HG03066 (cell line): ENCODE results near the gene VSTM5.
"Not testable (repeated sequence)": the region's sequence is repeated elsewhere in the genome, so short reads cannot be mapped to it uniquely, and the experiment has no call there.

ENCODE experiments used
- ATAC-seq: cut with Tn5 transposase; IDR thresholded peaks from one replicate; pipeline ENCODE4 v1.9.1; 2021; ENCODE audit warnings: low read depth; ENCODE audit not compliant: unreplicated experiment

Gene VSTM5

DNA sequence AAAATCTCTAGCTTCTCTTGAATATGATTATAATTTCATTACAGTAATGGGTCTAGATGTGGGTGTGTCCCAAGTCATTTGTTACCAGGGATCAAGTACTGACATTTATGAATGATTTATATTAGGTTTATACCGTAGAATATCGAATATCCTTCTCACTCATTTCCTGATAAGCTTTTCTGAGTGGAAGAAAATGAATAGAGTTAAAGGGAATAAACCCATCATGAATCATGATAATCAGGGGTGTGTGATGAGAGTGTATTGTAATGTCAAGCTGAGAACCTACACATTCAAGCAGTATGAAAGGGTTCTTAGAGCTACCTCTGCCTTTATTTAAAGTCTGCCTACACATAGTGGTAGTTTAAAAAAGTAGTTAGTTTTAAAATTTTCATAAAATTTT is 49.1 kb downstream of the VSTM5 start:
- ATAC-seq, result no peak

DNA sequence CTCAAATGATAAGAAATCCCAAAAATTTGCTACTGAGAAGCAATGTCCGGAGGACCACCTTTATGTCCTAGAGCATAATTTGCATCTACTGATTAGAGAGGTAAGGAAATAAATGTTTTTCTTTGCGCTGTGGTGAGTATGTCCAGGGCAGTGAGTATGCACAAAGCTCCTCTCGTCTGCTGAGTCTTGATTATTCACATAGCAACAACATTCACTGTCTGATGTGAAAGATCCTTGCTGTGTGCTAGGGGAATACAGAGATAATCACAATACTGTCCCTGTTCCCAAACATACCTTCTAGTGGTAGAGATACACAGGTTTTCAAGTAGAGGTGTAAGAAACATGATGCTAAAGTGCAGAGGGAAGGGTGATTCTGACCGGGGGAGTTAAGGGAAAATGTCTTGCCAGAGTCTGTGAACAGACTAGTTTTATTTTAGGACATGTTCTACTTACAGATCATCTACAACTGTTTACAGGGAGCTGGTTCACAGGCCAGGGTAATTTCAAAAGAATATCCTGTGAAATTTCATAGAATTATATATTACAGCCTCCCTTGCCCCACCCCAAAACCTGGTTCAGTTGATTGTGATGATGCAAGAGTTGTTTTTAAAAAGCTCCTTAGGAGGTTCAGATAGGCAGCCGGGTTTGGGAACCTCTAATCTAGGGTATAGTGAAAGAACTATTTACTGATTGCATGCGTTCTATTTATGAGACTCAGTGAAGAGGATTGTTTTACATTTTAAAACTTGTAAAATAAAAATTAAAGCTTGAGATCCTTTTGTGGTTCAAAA is 53.8 kb downstream of the VSTM5 start:
- ATAC-seq, result no peak

DNA sequence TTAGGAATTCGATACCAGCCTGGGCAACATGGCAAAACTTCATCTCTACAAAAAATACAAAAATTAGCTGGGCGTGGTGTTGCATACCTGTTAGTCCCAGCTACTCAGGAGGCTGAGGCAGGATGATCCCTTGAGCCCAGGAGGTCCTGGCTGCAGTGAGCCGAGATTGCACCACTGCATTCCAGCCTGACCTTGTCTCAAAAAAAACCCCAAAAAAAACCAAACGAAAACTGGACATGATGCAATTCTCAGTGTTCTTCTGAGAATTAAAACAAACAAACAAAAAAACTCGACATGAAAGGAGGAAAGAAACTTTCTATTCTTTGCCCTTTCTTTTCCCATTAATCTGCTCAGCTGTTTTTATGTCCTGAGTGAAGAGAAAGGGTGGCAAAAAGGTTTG is 58.9 kb downstream of the VSTM5 start:
- ATAC-seq, result no peak

DNA sequence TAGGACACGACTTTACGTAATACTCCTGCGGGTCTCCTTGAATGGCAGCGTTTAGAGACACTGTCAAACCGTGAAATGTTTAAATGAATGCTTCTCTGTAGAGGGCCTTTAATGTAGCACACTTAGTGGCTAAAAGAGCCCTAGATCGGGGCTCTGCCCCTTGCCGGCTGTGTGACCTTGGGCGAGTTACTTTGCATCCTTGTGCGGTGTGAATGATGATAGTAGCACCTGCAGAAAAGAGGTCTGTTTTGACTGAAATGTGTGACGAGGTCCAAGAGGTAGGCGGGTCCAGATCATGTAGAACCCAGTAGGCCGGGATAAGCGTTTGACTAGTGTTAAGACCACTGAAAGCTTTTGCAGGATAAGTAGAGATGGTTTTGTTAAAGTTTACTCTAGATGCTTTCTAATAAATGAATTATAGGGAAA is 65.5 kb downstream of the VSTM5 start:
- peak; percentile 18 for ATAC-seq

DNA sequence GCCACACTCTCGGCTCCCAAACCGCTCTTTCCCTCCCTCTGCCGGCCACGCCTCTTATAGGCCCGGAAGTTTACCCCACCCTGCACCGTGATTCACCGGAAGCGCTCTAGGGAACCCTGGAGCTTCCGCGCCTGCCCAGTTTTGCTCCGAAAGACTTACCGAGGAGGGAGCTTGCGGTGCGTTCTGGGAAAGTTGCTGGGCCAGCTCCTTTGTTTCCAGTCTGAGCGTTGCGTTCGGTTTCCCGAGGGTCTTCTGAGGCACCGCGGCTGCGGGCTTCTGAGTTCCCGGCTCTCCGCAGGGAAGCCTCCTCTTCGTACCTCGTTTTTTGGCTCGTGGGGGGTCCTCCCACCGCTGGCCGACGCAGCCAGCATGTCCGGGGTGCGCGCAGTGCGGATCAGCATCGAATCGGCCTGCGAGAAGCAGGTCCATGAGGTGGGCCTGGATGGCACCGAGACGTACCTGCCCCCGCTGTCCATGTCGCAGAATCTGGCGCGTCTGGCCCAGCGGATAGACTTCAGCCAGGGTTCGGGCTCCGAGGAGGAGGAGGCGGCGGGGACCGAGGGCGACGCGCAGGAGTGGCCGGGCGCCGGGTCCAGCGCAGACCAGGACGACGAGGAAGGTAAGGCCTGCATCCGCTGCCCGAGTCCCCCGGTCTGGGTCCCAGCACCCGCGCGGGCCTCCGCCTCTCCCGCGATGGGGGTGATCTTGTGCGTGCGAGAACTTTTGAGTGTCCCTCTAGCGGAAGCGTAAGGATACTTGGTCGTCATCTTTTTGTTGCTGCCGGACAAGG is 66.1 kb downstream of the VSTM5 start, which contains the start of gene MED17:
MED17 (plus strand) TSS at position 138 of the 790 bp plus-strand sequence; CDS start at position 370, 232 bp downstream.
- peak; percentile 98 for ATAC-seq

DNA sequence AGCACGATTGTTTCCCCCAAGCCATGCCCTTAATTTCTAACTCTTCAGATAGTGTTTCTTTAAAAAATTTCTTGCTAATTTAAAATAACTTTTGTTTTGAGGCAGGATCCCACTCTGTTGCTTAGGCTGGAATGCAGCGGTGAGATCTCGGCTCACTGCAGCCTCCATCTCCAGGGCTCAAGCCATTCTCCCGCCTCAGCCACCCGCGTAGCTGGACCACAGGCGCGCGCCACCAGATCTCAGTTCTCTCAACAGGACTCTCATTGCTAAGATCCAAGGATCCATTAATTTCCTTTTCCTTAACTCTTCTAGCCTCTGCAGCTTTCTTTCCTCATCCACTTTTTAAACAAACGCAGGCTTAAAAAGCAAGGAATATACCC is 66.7 kb downstream of the VSTM5 start:
- peak; percentile 49 for ATAC-seq

DNA sequence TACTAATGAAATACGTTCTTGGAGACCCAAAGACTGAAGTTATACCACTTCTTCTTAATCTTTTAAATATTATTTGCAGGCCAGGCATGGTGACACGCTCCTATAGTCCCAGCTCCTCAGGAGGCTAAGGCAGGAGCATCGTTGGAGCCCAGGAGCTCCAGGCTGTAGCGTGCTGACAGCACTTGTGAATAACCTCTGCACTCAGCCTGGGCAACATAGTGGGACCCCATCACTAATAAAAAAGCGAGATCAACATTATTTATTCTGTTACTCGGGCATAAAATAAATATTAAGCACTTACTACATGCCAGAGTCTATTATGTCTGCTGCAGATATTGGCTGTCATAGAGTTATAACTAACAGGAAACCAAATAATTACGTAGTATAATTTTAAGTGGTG is 67.1 kb downstream of the VSTM5 start:
- ATAC-seq, result no peak

DNA sequence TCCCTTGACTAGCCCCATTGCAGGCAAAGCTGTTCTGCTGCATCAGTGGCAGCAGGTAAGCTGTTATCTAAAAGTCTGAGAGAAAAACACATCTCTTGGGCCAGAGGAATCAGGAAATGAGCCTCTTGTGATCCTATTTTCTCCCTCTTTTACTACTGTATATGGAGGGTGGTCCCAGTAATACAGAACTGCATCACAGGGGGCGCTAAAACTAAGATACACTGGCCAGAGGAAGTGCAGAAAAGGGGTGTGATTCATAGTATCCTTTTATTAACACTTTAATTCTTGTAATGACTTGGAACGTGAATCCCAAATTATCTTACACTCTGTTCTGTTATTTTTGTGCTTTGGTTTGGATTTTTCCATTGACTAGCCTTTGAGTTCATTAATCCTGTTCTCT is 75.1 kb downstream of the VSTM5 start:
- ATAC-seq, result no peak

DNA sequence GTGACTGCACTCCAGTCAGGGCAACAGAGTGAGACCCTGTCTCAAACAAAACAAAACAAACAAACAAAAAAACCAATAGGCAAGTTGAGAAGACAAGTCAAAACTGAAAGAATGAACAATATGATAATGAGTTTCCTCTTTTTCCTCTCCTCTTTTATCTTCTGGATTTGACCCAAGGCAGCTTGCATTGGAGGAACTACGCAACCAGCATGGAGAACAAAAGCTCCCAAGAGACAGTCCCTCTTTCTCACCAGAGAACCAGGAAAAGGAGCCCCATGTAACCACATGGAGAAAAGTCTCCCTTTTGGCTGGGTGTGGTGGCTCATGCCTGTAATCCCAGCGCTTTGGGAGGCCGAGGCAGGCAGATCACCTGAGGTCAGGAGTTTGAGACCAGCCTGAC is 75.9 kb downstream of the VSTM5 start:
- ATAC-seq, result not testable (repeated sequence)

DNA sequence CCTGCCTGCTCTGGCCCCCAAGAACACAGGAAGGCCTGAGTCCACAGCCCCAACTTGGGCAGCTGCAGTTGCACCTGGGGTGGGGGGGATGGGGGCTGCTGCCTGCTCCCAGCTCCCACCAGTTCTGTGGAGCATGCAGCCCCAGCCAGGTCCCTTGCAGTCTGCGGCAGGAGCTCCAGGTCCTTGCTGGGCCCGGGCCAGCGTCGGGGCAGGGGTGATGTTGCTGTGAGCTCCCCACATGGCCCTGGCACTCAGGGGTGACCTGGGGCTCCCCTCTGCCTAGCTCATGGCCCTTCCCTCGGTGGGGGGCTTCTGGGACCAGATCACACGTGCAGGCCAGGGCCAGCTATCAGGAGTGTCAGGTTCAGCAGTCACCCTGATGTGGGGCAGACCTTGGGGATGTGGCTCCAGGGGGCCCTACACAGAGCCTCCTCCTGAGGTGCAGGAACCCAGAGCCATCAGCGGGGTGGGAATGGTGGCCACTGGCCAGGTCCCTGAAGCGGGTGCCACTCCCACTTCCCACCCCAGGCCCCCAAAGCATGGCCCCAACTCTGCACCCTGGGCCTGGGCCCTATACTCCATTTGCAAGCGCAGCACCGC is 76.7 kb downstream of the VSTM5 start:
- ATAC-seq, result no peak

DNA sequence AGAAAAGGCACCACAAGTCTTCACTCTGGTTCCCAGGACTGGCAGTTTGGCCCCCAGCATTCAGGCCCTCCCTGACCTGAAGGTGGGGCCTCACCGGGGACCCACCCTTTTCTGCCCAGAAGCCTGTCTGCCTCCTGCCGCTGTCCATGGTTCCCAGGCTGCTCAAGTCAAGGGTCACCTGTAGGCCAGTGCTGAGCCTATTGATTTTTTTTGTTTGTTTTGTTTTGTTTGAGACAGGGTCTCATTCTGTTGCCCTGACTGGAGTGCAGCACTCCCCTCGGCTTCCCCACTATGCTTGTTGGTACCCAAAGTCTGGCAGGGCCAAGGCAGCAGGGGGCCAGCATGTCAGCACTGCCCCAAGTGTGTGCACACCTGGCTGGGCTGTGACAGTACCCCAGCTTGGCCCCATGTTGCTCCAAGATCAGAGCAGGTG is 77.4 kb downstream of the VSTM5 start:
- no peak for ATAC-seq

DNA sequence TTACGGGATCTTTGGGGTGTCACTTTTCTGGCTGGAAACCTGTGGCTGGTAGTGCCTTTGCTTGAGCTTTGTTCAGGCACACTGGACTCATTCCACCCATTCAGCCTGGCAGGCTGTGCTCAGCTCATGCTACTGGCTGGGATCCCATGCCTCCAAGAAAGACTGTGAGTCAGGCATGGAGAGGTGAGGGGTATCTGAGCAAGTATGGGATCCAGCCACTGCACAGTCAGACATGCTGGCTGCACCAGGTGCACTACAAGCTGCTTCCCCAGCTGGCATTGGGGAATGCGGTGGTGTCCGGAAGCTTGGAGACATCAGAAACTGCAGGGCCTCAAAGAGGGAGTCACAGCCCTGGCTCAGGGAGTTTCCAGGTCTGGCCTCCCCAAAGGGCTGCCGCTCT is 78.3 kb downstream of the VSTM5 start:
- ATAC-seq, result no peak

DNA sequence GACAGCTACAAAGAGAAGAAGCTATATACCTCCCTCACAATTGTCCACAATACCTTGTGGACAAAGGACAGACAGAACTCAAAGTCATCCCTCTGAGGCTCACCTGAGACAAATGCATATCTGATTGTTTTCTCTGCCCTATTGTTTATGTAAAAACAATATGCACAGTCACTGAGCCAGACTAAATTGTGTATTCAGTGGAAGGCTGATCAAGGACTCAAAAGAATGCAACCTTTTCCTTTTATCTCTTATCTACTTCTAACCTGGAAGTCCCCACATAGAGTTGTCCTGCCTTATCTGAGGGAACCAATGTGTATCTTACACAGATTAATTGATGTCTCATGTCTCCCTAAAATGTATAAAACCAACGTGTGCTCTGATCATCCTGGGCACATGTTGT is 80.3 kb downstream of the VSTM5 start:
- ATAC-seq, result no peak
